LHCN-M2 (cell line): Measurements from ENCODE around the gene RASSF8. TPM values are rescaled to one million over a fixed set of nuclear protein-coding genes. Genes with fewer than 3 reads are reported as not detected.

Source experiments
- DNase-seq: peaks from one replicate; pipeline ENCODE4 v3.0.0-alpha.2; 2012; ENCODE audit warnings: low read depth
- total RNA-seq: library from RNA; depleted of rRNA; stranded (reverse); fragments of >200 nt; gene quantifications from 2 replicates; pipeline ENCODE4 v1.2.3, GENCODE V29; 2014

Gene RASSF8
- total RNA-seq, 1 experiment from 2014 or later = 26.6 TPM

- DNase-seq = peak; percentile 43
These were observed 70.7 kb downstream of the RASSF8 start for GRCh38 chr12:26028953-26029735.

GRCh38 chr12:26029736-26030022, 71.2 kb downstream of the RASSF8 start:
- no peak for DNase-seq

GRCh38 chr12:26030371-26030770, 71.9 kb downstream of the RASSF8 start:
- no peak for DNase-seq

- no peak for DNase-seq
These were observed 72.8 kb downstream of the RASSF8 start for GRCh38 chr12:26031318-26031717.

GRCh38 chr12:26031827-26032226, 73.3 kb downstream of the RASSF8 start:
- no peak for DNase-seq

GRCh38 chr12:26032290-26032689, 73.8 kb downstream of the RASSF8 start:
- no peak for DNase-seq

GRCh38 chr12:26032719-26033241, 74.3 kb downstream of the RASSF8 start:
- DNase-seq = no peak

GRCh38 chr12:26034371-26035142, 76.1 kb downstream of the RASSF8 start:
- DNase-seq = no peak

- no peak for DNase-seq
These were observed 78.4 kb downstream of the RASSF8 start for GRCh38 chr12:26036877-26037276.

- DNase-seq = no peak
These were observed 79.2 kb downstream of the RASSF8 start for GRCh38 chr12:26037615-26038220.

GRCh38 chr12:26042645-26043044, 84.2 kb downstream of the RASSF8 start:
- DNase-seq = no peak

- DNase-seq = no peak
These were observed 84.9 kb downstream of the RASSF8 start for GRCh38 chr12:26043135-26044006.

- no peak for DNase-seq
These were observed 85.5 kb downstream of the RASSF8 start for GRCh38 chr12:26044007-26044394.

- no peak for DNase-seq
These were observed 86.1 kb downstream of the RASSF8 start for GRCh38 chr12:26044592-26044991.

GRCh38 chr12:26046203-26046602, 87.7 kb downstream of the RASSF8 start:
- DNase-seq = no peak

GRCh38 chr12:26046906-26047305, 88.4 kb downstream of the RASSF8 start:
- no peak for DNase-seq

GRCh38 chr12:26047401-26048226, 89.1 kb downstream of the RASSF8 start:
- DNase-seq = no peak

GRCh38 chr12:26052652-26053051, 94.2 kb downstream of the RASSF8 start:
- no peak for DNase-seq

- DNase-seq = no peak
These were observed 95.9 kb downstream of the RASSF8 start for GRCh38 chr12:26054383-26054782.

GRCh38 chr12:26055087-26055486, 96.6 kb downstream of the RASSF8 start:
- no peak for DNase-seq

- peak; percentile 80 for DNase-seq
These were observed 97.9 kb downstream of the RASSF8 start for GRCh38 chr12:26056335-26056734.
